A549 (cell line): ENCODE measurements around the gene BRCA2.

Source experiments
- BHLHE40 ChIP-seq: IDR thresholded peaks from 2 replicates; pipeline ENCODE4 v1.6.1; 2012; ENCODE audit warnings: low read depth, low read length, inconsistent platforms
- CBX2 ChIP-seq: fragments of 200-600 bp; sonication (generic); IDR thresholded peaks from 2 replicates; pipeline ENCODE4 v1.6.1; 2016; ENCODE audit warnings: low read depth, mild to moderate bottlenecking, borderline replicate concordance
- CTCF ChIP-seq: fragments of >200 bp; sonication (Bioruptor Twin); formaldehyde crosslinking; IDR thresholded peaks from 3 replicates; pipeline ENCODE4 v1.5.1; 2016
- MAFK ChIP-seq: fragments of 450-650 bp; IDR thresholded peaks from 2 replicates; pipeline ENCODE4 v1.6.1; 2014; ENCODE audit not compliant: partially characterized antibody

GRCh38 chr13:32309312-32310133 lies 5.8 kb upstream of the BRCA2 start:
- TF ChIP-seq CTCF (no peak), BHLHE40 (no peak), CBX2 (no peak), MAFK (no peak)
